K562 (cell line): Measurements from ENCODE around the gene PVALEF. TPM values are rescaled to one million over a fixed set of nuclear protein-coding genes. Genes with fewer than 3 reads are reported as not detected.

Source experiments
- ATAC-seq: fragments of 200-7000 bp; cut with Tn5 transposase; 3 replicates; pipeline ENCODE4 v1.9.1; 2020; ENCODE audit warnings: moderate library complexity
- BruUV-seq: library from RNA; stranded (reverse); fragments of 400-500 nt; replicated peaks from 2 replicates; lab custom pipeline; 2021; lab: Mats Ljungman, UMichigan
- CTCF ChIA-PET: fragments of 300-600 bp; formaldehyde crosslinking; extraction: SDS; loops from one replicate; lab custom pipeline; 2021; ENCODE audit warnings: low intra/inter-chr PET ratio; lab: Yijun Ruan, JAX
- POLR2A ChIA-PET: fragments of 300-600, 350-650 bp; sonication (Branson Sonifier 250); formaldehyde crosslinking; extraction: SDS; loops from one replicate; lab custom pipeline; 2021; ENCODE audit warnings: antibody characterized with exemption, inconsistent platforms; lab: Yijun Ruan, JAX
- DNase-seq, 4 experiments: peaks; one replicate each; pipeline versions ENCODE4 v3.0.0 to v3.0.0-alpha.2; 2011 to 2018; ENCODE audit warnings: low spot score in 3 of 4, mixed read lengths in 3 of 4; ENCODE audit errors: extremely low read depth in 1 of 4
- FAIRE-seq: peaks from 2 replicates; lab custom pipeline; 2011; peaks lifted over from hg19 to GRCh38; lab: Jason Lieb, UNC
- H2AFZ ChIP-seq: 2 replicates; pipeline ENCODE4 v1.6.0; 2011; ENCODE audit warnings: low read depth, low read length, control low read depth, inconsistent platforms
- H3K27ac ChIP-seq: fragments of 200-600 bp; 3 replicates; pipeline ENCODE4 v1.8.0; 2011; ENCODE audit warnings: low read depth, mild to moderate bottlenecking, control low read depth, inconsistent platforms, low read length, moderate library complexity, mixed read lengths; ENCODE audit errors: extremely low read depth
- H3K27me3 ChIP-seq, 2 experiments: fragments of 300-600 bp in 1 of 2; 2 replicates in 1 of 2; 3 replicates in 1 of 2; pipeline versions ENCODE4 v1.6.0 to v1.8.0; 2011; ENCODE audit warnings: inconsistent platforms in 2 of 2, low read length in 2 of 2, mild to moderate bottlenecking in 1 of 2, mixed read lengths in 1 of 2, moderate library complexity in 1 of 2; ENCODE audit not compliant: control insufficient read depth in 2 of 2, insufficient read depth in 2 of 2
- H3K36me3 ChIP-seq: fragments of 300-600 bp; 3 replicates; pipeline ENCODE4 v1.8.0; 2011; ENCODE audit warnings: mild to moderate bottlenecking, low read length, inconsistent platforms; ENCODE audit not compliant: control insufficient read depth, insufficient read depth
- H3K4me1 ChIP-seq, 2 experiments: fragments of 200-600 bp in 1 of 2; replicated peaks in 1 of 2; 2 replicates in 1 of 2; 3 replicates in 1 of 2; pipeline versions ENCODE4 v1.5.1 to v1.8.0; 2011; ENCODE audit warnings: inconsistent platforms in 2 of 2, low read length in 2 of 2, mild to moderate bottlenecking in 1 of 2, mixed read lengths in 1 of 2, moderate library complexity in 1 of 2; ENCODE audit not compliant: control insufficient read depth in 2 of 2, insufficient read depth in 2 of 2
- H3K4me2 ChIP-seq: 2 replicates; pipeline ENCODE4 v1.6.1; 2011; ENCODE audit warnings: low read length, control low read depth, inconsistent platforms, mixed read lengths; ENCODE audit not compliant: insufficient read depth
- H3K4me3 ChIP-seq: fragments of 200-600 bp; sonication (generic), shearing (Covaris generic); 2 replicates; pipeline ENCODE4 v1.5.1; 2016; ENCODE audit warnings: control low read depth, inconsistent platforms
- H3K79me2 ChIP-seq: fragments of 200-600 bp; 3 replicates; pipeline ENCODE4 v1.8.0; 2011; ENCODE audit warnings: low read length, inconsistent platforms; ENCODE audit not compliant: control insufficient read depth, insufficient read depth
- H3K9ac ChIP-seq, 2 experiments: 2 replicates each; pipeline versions ENCODE4 v1.6.0 to v1.6.1; 2011; ENCODE audit warnings: low read depth in 2 of 2, low read length in 2 of 2, control low read depth in 1 of 2, inconsistent platforms in 1 of 2, mild to moderate bottlenecking in 1 of 2, mixed read lengths in 1 of 2; ENCODE audit not compliant: insufficient read depth in 1 of 2
- H3K9me1 ChIP-seq: one replicate; pipeline ENCODE4 v1.6.0; 2011; ENCODE audit warnings: inconsistent platforms, mild to moderate bottlenecking, low read length, moderate library complexity; ENCODE audit not compliant: control insufficient read depth, insufficient read depth
- H3K9me3 ChIP-seq: replicated peaks from 2 replicates; pipeline ENCODE4 v1.5.1; 2011; ENCODE audit warnings: low read depth, low read length, inconsistent platforms; ENCODE audit not compliant: control insufficient read depth, insufficient read depth
- H4K20me1 ChIP-seq: replicated peaks from 2 replicates; pipeline ENCODE4 v1.6.1; 2011; ENCODE audit warnings: low read length, inconsistent platforms, mixed read lengths; ENCODE audit not compliant: control insufficient read depth, insufficient read depth
- CBX8 ChIP-seq: fragments of 200-600 bp; sonication (generic); IDR thresholded peaks from 2 replicates; pipeline ENCODE4 v1.6.1; 2012; ENCODE audit warnings: borderline replicate concordance, mixed run types, low read depth, mild to moderate bottlenecking, moderate library complexity, mixed read lengths, low read length, control low read depth, inconsistent platforms; ENCODE audit not compliant: poor library complexity, severe bottlenecking; ENCODE audit errors: extremely low read depth
- CHCHD3 ChIP-seq: fragments of 250-450 bp; sonication (Bioruptor Pico); IDR thresholded peaks from 2 replicates; pipeline ENCODE4 v2.1.2; 2022; ENCODE audit warnings: mild to moderate bottlenecking
- HNRNPUL1 ChIP-seq: fragments of 200-400 bp; formaldehyde crosslinking; IDR thresholded peaks from 2 replicates; pipeline ENCODE4 v1.6.1; 2017; ENCODE audit warnings: low read length
- KAT8 ChIP-seq: fragments of 450-650 bp; IDR thresholded peaks from 2 replicates; pipeline ENCODE4 v1.6.1; 2016; ENCODE audit warnings: low read depth, mild to moderate bottlenecking
- PHTF2 ChIP-seq: fragments of 250-450 bp; sonication (Bioruptor Pico); IDR thresholded peaks from 2 replicates; pipeline ENCODE4 v1.5.0; 2021; ENCODE audit warnings: mild to moderate bottlenecking
- PTRF ChIP-seq: fragments of 450-650 bp; IDR thresholded peaks from 2 replicates; pipeline ENCODE4 v1.6.1; 2016; ENCODE audit warnings: mild to moderate bottlenecking, missing genetic modification characterization, missing compliant biosample characterization
- SIN3B ChIP-seq: fragments of 450-650 bp; IDR thresholded peaks from 2 replicates; pipeline ENCODE4 v1.6.1; 2017; ENCODE audit warnings: low read depth, mild to moderate bottlenecking, moderate library complexity
- SMARCA4 ChIP-seq: fragments of 450-650 bp; IDR thresholded peaks from 2 replicates; pipeline ENCODE4 v1.6.1; 2016
- SRF ChIP-seq, 2 experiments: fragments of 250-450, 450-650 bp in 1 of 2; sonication (Bioruptor Pico) in 1 of 2; sonication (generic) in 1 of 2; formaldehyde crosslinking; IDR thresholded peaks; 2 replicates each; pipeline versions ENCODE4 v1.5.0 to v1.5.1; 2020 to 2022; ENCODE audit warnings: mild to moderate bottlenecking in 1 of 2, missing genetic modification reagents in 1 of 2
- ZNF232 ChIP-seq: sonication (generic); formaldehyde crosslinking; IDR thresholded peaks from 2 replicates; pipeline ENCODE4 v1.8.0; 2022; ENCODE audit warnings: mild to moderate bottlenecking, missing genetic modification reagents
- ZNF324 ChIP-seq: fragments of 250-450 bp; sonication (Bioruptor Pico); IDR thresholded peaks from 2 replicates; pipeline ENCODE4 v1.4.0; 2020; ENCODE audit warnings: mild to moderate bottlenecking
- ZNF561 ChIP-seq: fragments of 450-650 bp; formaldehyde crosslinking; conservative IDR thresholded peaks from 2 replicates; pipeline ENCODE4 v1.4.0; 2020; ENCODE audit warnings: mild to moderate bottlenecking, moderate library complexity
- WGBS: fragments of 100-300 bp; shearing (Covaris generic); methylation state at CpG from one replicate; pipeline ENCODE4 v1.1.6; 2016; ENCODE audit warnings: low coverage, mixed read lengths; ENCODE audit not compliant: insufficient coverage; ENCODE audit errors: missing lambda C conversion rate; 5-methylcytosine and 5-hydroxymethylcytosine counted together
- in situ Hi-C: fragments of 300-500 bp; cut with MboI; formaldehyde crosslinking; loops from 4 replicates; pipeline ENCODE4 v1.15.0; 2018; ENCODE audit warnings: inconsistent platforms, mixed read lengths
- intact Hi-C: fragments of 100-400 bp; cut with micrococcal nuclease; formaldehyde crosslinking; loops from 2 replicates; pipeline ENCODE4 v1.14.2; 2022
- polyA plus RNA-seq, 8 experiments: library from polyadenylated mRNA; depleted of rRNA in 4 of 8; stranded (reverse) in 5 of 8; unstranded in 3 of 8; fragments of >200 nt; fragmentation: Nextera tagmentation in 2 of 8; fragmentation: Illumina TruSeq in 1 of 8; extraction: Ambion mirVana in 2 of 8; extraction: Trizol in 1 of 8; gene quantifications; 2 replicates each; pipeline versions ENCODE4 v1.2.1 to v1.2.3, GENCODE V29; 2011 to 2014; ENCODE audit warnings: inconsistent platforms in 1 of 8, missing spikeins in 1 of 8
- total RNA-seq, 7 experiments: library from RNA; depleted of rRNA in 6 of 7; stranded (reverse); fragments of >200 nt in 6 of 7; fragmentation: Illumina TruSeq in 2 of 7; extraction: Trizol in 2 of 7; gene quantifications; 2 replicates each; pipeline versions ENCODE4 v1.2.1 to v1.2.3, GENCODE V29; 2011 to 2021; ENCODE audit warnings: low replicate concordance in 1 of 7
- TF ChIP-seq, protein P1 (sequence below): IDR thresholded peaks from 3 replicates; pipeline ENCODE4 v1.6.1; 2011; ENCODE audit warnings: borderline replicate concordance, mild to moderate bottlenecking, moderate library complexity; ENCODE audit not compliant: insufficient read length; ENCODE audit errors: extremely low read depth
- TF ChIP-seq, protein P2 (sequence below): fragments of 450-650 bp; IDR thresholded peaks from 2 replicates; pipeline ENCODE4 v1.6.1; 2016; ENCODE audit warnings: antibody characterized with exemption

The PVALEF gene
- total and polyA plus RNA-seq, 9 of the 15 experiments (the other 6 are each of a cell fraction or from before 2014, with no cell fraction given) = not detected

DNA sequence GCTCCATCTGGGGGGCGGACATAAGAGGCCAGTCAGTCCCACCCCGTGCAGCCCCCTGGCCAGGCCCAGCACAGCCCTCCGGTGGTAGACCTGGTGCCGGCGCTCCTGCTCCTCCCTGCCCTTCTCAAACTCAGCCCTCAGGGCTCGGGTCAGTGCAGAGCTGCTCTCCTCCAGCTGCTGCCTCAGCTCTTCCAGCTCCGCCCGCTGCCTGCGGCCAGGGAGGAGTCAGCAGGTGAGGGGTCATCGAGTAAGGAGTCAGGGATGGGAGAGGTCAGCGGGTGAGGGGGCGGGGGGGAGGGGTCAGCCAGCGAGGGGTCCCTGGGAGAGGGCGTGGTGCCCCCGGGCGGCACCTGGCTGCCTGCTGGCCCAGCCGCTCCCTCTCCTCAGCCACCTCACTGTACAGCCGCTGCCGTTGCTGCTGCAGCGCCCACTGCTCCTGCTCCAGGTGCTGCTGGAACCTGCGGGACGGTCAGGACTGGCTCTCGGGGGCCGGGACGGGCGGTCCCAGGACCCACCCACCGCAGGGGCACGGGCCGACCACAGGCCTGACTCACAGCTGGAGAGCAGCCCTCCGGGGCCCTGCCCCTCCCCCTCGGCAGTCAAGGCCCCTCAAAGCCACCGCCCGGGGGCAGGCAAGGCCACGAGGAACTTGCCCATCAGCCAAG lies 27.2 kb downstream of the PVALEF start:
- FAIRE-seq (no peak), DNase-seq (no peak), ATAC-seq (no peak)
- in situ Hi-C loops = no loop called here
- Histone ChIP-seq H3K36me3 (peaks cover 2% of the 10 kb centered on the region; the same call in 1 of the 3 replicates), H4K20me1 (no peaks in the 10 kb centered on the region), H3K79me2 (no peaks in the 10 kb centered on the region), H3K4me2 (no peak overlapping the region), H3K27me3 (no peaks in the 10 kb centered on the region), H3K4me1 (peaks cover 10 to 76% of the 10 kb centered on the region in 2 experiments), H3K9me3 (no peaks in the 10 kb centered on the region), H2AFZ (no peak overlapping the region), H3K9me1 (no peaks in the 10 kb centered on the region), H3K9ac (no peak overlapping the region; a peak in 1 of 4 replicates), H3K4me3 (no peak overlapping the region), H3K27ac (no peak overlapping the region)
- POLR2A ChIA-PET = no interaction called here
- 82% methylated on average over 15 of the region's 34 CpGs for WGBS
- CTCF ChIA-PET = no interaction called here
- intact Hi-C loops = no loop called here
- TF ChIP-seq PTRF (tag) (no peak), SRF (CRISPR knock-in tag; IDR thresholded peaks at IDR 0.05) (no peak), PHTF2 (no peak), KAT8 (no peak), HNRNPUL1 (no peak), ZNF232 (no peak), ZNF561 (CRISPR knock-in tag) (no peak), SIN3B (no peak), CHCHD3 (CRISPR knock-in tag) (no peak), ZNF324 (CRISPR knock-in tag) (no peak), SMARCA4 (no peak), CBX8 (no peak)
- TF ChIP-seq, protein P1, sequence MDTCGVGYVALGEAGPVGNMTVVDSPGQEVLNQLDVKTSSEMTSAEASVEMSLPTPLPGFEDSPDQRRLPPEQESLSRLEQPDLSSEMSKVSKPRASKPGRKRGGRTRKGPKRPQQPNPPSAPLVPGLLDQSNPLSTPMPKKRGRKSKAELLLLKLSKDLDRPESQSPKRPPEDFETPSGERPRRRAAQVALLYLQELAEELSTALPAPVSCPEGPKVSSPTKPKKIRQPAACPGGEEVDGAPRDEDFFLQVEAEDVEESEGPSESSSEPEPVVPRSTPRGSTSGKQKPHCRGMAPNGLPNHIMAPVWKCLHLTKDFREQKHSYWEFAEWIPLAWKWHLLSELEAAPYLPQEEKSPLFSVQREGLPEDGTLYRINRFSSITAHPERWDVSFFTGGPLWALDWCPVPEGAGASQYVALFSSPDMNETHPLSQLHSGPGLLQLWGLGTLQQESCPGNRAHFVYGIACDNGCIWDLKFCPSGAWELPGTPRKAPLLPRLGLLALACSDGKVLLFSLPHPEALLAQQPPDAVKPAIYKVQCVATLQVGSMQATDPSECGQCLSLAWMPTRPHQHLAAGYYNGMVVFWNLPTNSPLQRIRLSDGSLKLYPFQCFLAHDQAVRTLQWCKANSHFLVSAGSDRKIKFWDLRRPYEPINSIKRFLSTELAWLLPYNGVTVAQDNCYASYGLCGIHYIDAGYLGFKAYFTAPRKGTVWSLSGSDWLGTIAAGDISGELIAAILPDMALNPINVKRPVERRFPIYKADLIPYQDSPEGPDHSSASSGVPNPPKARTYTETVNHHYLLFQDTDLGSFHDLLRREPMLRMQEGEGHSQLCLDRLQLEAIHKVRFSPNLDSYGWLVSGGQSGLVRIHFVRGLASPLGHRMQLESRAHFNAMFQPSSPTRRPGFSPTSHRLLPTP = no peak
- TF ChIP-seq, protein P2, sequence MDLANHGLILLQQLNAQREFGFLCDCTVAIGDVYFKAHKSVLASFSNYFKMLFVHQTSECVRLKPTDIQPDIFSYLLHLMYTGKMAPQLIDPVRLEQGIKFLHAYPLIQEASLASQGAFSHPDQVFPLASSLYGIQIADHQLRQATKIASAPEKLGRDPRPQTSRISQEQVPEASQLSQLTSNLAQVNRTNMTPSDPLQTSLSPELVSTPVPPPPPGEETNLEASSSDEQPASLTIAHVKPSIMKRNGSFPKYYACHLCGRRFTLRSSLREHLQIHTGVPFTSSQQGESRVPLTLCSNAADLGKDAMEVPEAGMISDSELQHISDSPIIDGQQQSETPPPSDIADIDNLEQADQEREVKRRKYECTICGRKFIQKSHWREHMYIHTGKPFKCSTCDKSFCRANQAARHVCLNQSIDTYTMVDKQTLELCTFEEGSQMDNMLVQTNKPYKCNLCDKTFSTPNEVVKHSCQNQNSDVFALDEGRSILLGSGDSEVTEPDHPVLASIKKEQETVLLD = no peak
- BruUV-seq = no TSS peak
